Stimulated activated CD4-positive, alpha-beta T cell treated with anti-CD3 and anti-CD28 coated beads, Interleukin-12 subunit alpha, Interleukin-12 subunit beta, amount 100 ng/mL, for 4 hours (primary cell): ENCODE data around the gene TLCD3B.

Experiments used
- DNase-seq: peaks from one replicate; pipeline ENCODE4 v3.0.0-alpha.2; 2020

The TLCD3B gene

DNA sequence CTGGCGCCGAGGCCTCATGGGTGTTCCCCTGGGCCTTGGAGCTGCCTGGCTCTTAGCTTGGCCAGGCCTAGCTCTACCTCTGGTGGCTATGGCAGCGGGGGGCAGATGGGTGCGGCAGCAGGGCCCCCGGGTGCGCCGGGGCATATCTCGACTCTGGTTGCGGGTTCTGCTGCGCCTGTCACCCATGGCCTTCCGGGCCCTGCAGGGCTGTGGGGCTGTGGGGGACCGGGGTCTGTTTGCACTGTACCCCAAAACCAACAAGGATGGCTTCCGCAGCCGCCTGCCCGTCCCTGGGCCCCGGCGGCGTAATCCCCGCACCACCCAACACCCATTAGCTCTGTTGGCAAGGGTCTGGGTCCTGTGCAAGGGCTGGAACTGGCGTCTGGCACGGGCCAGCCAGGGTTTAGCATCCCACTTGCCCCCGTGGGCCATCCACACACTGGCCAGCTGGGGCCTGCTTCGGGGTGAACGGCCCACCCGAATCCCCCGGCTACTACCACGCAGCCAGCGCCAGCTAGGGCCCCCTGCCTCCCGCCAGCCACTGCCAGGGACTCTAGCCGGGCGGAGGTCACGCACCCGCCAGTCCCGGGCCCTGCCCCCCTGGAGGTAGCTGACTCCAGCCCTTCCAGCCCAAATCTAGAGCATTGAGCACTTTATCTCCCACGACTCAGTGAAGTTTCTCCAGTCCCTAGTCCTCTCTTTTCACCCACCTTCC, 43.5 kb downstream of the TLCD3B start:
- no peak for DNase-seq

DNA sequence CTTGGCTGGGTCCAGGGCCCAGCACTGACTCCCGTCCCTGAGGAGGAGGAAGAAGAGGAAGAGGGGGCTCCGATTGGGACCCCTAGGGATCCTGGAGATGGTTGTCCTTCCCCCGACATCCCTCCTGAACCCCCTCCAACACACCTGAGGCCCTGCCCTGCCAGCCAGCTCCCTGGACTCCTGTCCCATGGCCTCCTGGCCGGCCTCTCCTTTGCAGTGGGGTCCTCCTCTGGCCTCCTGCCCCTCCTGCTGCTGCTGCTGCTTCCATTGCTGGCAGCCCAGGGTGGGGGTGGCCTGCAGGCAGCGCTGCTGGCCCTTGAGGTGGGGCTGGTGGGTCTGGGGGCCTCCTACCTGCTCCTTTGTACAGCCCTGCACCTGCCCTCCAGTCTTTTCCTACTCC, 44.1 kb downstream of the TLCD3B start:
- no peak for DNase-seq

DNA sequence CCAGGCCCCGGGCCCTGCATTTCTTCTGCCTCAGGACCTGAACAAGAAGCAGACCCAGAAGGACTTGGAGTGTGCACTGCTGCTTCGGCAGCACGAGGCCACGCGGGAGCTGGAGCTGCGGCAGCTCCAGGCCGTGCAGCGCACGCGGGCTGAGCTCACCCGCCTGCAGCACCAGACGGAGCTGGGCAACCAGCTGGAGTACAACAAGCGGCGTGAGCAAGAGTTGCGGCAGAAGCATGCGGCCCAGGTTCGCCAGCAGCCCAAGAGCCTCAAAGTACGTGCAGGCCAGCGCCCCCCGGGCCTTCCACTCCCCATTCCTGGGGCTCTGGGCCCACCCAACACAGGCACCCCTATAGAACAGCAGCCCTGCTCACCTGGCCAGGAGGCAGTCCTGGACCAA, 44.8 kb downstream of the TLCD3B start:
- DNase-seq, result no peak

DNA sequence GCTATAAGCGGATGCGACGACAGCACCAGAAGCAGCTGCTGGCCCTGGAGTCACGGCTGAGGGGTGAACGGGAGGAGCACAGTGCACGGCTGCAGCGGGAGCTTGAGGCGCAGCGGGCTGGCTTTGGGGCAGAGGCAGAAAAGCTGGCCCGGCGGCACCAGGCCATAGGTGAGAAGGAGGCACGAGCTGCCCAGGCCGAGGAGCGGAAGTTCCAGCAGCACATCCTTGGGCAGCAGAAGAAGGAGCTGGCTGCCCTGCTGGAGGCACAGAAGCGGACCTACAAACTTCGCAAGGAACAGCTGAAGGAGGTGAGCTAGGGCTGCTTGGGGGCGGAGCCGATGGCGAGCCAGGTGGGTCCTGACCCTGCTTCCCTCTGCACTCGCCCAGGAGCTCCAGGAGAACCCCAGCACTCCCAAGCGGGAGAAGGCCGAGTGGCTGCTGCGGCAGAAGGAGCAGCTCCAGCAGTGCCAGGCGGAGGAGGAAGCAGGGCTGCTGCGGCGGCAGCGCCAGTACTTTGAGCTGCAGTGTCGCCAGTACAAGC, 45.7 kb downstream of the TLCD3B start:
- no peak for DNase-seq

DNA sequence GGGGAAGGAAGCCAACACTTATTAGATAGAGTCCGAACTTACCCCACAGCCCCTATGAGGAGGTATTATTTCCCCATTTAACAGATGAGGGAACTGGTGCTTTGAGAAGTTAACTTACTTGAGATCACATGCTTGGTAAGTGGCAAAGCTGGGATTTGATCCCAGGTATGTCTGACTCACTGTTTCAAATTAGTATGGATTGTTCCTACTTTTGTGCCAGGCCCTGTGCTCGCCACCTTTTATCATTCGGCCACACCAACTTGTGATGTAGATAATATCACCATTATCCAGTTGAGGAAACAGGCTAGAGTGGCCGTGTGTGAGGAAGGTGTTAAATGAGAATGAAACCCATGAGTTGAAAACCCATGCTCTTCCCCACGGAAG, 46.3 kb downstream of the TLCD3B start:
- no peak for DNase-seq

DNA sequence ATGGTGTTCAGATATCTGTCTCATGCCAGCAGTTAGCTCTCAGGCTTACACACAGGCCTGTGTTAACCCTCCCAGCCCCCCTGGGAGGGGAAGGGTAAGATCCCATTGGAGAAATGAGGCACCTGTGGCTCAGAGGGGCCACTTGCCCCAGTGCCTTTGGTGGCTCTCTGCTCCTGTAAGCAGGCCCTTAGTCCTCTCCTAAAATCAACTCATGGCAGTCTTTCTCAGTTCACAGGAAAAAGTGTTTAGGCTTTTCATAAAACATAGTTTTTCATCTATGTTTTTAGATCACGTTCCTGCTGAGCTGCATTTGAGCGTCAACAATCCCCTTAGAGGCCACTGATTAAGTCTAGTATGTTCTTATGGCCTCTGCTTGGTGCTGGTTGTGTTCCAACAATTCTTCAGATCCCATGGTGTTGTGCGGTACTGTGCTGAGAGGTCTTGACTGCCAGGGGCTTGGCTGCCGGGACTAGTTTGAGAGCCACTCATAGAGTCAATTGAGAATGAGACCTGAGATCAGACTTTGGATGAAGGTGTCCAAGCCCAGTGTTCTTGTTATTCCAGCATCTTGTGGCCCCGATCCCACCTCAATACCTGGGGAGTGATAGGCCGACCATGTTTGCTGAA, 46.8 kb downstream of the TLCD3B start:
- no peak for DNase-seq

DNA sequence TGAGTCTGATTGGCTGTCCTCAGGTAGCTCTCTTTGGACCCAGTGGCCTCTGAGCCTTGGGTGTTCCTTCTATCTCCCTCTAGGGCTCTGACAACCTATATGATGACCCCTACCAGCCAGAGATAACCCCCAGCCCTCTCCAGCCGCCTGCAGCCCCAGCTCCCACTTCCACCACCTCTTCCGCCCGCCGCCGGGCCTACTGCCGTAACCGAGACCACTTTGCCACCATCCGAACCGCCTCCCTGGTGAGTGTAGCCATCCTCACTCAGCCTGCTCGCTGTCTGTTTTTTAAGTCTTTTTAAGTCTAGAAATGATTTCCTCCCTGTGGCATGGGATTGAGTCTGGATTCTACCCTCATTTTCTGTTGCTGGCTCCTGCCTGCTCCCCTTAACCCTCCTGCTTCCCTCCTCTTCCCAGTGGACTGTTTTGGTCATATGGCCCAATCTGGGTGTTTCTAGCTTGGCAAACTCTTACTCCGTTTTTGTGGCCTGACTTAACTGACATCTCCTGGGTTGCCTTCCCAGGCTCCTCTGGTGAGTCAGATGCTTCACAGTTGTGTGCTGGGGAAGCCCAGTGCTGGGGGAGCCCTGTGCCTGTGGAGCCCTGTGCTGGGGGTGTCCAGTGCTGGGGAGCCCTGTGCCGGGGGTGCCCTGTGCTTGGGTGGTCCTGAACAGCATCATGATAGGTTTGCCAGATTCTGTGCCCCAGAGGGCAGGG, 47.5 kb downstream of the TLCD3B start:
- DNase-seq, result no peak

DNA sequence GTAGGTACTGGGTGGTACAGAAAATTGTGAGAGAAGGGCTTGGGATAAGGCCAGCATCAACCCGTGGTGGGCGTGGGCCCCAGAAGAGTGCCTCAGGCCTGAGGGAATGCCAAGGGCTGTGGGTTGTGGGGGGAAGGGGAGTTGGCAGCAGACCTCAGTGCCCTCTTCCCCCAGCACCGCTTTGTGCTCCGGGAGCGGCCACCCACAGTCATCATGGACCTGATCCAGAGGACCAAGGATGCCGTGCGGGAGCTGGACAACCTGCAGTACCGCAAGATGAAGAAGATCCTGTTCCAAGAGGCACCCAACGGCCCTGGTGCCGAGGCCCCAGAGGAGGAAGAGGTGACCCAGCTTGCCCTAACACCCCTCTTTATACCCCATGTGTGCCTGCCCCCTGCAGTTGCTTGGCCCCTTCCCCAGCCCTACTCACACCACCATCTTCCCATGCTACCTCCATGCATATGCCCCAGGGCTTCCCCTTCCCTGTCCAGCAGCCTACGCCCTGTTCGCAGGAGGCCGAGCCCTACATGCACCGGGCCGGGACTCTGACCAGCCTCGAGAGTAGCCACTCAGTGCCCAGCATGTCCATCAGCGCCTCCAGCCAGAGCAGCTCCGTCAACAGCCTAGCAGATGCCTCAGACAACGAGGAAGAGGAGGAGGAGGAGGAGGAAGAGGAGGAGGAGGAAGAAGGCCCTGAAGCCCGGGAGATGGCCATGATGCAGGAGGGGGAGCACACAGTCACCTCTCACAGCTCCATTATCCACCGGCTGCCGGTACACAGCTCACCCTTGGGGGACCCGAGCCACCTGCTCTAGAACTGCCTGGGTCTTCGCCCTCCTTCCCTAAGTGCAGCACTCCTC, 48.3 kb downstream of the TLCD3B start:
- no peak for DNase-seq

DNA sequence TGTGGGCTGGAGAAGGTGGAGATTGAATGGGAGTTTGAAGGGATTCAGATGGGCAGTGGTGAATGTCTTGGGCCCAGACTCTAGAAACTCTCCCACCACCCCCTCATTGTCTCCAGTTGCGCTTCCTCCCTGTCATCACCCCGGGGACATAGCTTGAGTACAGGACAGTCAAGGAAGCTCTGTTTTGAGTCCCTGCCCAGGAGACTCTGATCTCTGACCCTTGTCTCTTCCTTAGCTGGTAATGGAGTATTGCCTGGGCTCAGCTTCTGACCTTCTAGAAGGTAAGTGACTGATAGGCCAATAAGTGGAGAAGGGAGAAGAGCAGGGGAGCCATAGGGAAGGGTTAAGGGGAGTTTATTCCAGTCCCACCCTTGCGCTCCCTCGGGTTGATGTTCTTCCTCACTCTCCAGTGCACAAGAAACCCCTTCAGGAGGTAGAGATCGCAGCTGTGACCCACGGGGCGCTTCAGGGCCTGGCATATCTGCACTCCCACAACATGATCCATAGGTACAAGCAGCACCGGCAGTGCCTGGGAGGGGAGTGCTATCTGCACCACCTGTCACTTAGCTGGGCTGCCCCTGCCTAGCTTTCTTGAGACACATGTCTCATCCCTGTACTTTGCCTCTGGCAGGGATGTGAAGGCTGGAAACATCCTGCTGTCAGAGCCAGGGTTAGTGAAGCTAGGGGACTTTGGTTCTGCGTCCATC, 52.4 kb downstream of the TLCD3B start:
- no peak for DNase-seq

DNA sequence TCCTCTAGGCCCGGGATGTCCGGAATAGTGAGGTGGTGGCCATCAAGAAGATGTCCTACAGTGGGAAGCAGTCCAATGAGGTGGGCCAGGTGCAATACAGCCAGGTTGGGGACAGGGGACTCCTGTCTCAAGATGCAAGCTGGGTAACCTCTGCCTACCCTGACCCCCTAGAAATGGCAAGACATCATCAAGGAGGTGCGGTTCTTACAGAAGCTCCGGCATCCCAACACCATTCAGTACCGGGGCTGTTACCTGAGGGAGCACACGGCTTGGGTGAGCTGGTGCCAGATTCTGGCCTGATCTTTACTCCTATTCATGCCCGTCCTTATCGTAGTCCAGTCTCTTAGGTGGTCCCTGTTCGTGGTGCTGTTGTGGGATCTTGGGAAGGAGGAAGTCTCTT, 53.0 kb downstream of the TLCD3B start:
- DNase-seq, result no peak

DNA sequence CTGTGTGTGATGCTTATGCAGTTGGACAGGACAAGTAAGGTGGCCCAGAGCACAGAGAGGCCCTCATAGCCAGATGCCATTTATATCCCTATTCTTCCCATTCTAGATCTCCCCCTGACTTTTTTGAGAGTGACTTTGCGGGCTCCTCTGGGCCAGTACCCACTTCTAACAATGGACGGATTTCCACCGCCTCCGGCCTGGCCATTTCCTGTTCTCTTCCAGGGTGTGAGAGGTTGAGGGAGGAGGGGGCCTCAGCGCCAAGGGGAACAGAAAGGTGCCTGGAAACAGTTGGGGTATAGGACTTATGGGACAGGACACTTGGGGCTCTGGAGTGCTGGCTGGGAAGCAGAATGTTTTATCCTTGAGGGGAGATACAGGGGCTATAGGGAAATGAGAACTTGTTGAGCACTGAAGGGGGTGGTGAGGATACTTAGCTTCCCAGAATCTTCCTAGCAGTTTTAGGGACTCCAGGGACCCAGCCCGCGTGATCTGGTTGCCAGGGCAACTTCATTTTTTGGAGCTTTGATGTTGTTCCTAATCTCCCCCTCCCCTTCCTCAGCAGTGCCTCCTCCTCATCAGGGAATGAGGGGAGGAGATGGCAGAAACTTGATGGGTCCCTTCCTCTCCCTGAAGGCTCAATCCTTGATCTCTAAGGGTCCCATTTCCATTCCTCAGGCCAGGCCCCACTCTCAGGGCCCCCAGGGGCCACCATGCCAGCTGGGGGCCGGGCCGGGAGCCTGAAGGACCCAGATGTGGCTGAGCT, 53.8 kb downstream of the TLCD3B start:
- DNase-seq, result no peak

DNA sequence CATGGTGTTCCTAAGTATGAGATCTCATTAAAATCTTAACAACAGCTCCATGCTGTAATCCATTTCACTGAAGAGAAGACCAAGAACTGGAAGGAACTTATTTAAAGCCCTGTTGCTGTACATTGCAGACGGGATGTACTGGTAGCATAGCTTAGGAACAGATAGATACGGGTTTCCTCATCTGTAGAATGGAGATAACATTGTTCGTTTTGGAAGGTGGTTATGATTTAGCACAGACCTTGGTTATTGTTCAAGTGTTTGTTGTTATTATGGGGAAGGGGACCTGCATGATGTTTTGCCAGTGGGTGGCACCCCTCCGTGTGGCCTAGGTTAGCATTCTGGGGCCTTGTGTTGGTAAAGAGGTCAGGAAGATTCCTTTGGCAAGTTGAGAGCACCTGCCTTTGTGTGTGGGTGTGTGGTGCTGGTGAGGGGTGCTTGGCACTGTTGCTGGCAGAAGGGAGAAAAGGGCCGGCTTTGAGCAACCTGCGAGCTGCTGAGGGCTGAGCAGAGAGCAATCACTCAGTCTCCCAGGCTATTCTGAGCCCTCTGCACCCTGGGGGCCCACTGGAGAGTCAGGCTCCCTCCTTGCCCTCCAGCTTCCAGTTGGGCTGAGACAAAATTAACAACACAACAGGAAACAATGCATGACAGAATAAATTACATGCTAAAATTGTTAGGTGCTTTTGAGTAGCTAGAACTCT, 55.1 kb downstream of the TLCD3B start:
- DNase-seq, result no peak

DNA sequence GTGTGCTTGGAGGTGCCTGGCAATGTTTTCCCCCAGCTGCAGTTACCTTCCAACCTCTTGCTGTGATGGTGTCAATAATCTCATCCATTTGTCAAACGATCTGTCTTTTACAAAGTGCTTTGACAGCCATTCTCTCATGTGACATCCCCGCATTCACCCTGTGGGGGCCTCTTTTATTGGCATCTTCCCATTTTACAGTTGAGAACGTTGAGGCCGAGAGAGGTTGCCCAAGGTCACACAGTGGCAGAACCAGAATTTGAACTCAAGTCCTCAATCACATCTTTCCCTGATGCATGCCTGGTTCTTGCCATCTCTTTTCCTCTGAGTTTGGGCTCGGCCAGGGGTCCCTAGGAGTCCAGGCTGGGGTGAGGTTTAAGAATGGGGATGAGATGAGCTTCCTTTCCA, 55.9 kb downstream of the TLCD3B start:
- no peak for DNase-seq
